Uterus (tissue), 2 donors: ENCODE measurements around the gene TMEM178B.

Experiments
- POLR2A ChIP-seq, 2 donors: fragments of 450-650 bp; IDR thresholded peaks; one replicate each; pipeline ENCODE4 v1.6.1; 2016; ENCODE audit warnings: antibody characterized with exemption in 2 of 2, mild to moderate bottlenecking in 1 of 2, moderate library complexity in 1 of 2
- TF ChIP-seq, protein P1 (sequence below), 4 experiments: fragments of 200-600 bp in 2 of 4; fragments of 450-650 bp in 2 of 4; sonication (generic) in 2 of 4; IDR thresholded peaks; one replicate each; pipeline ENCODE4 v1.5.1; 2016 to 2019; ENCODE audit warnings: antibody characterized with exemption in 4 of 4, mild to moderate bottlenecking in 2 of 4, moderate library complexity in 1 of 4

DNA sequence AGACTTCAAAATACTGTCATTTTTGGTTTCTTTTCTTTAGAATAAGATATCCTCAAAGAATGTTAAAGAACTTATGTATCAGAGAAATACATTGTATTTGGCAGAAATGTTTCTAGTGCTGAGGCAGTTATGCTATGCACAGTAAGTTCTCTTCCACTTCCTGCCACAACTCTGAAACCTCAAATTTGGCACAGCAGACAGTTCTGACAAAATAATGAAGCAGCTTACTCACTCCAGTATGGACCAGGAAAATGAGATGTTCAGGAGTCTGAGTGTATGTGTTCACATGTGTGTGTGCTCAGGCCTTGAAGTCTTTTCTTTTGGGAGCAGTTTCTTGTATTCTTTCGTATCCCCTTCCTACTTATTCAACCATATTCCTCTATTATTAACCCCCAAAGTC is 280.4 kb downstream of the TMEM178B start:
- TF ChIP-seq, protein P1, sequence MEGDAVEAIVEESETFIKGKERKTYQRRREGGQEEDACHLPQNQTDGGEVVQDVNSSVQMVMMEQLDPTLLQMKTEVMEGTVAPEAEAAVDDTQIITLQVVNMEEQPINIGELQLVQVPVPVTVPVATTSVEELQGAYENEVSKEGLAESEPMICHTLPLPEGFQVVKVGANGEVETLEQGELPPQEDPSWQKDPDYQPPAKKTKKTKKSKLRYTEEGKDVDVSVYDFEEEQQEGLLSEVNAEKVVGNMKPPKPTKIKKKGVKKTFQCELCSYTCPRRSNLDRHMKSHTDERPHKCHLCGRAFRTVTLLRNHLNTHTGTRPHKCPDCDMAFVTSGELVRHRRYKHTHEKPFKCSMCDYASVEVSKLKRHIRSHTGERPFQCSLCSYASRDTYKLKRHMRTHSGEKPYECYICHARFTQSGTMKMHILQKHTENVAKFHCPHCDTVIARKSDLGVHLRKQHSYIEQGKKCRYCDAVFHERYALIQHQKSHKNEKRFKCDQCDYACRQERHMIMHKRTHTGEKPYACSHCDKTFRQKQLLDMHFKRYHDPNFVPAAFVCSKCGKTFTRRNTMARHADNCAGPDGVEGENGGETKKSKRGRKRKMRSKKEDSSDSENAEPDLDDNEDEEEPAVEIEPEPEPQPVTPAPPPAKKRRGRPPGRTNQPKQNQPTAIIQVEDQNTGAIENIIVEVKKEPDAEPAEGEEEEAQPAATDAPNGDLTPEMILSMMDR (IDR thresholded peaks at IDR 0.05), result no peak
- TF ChIP-seq POLR2A (IDR thresholded peaks at IDR 0.05), result no peak
